Kidney (tissue), 14 donors: ENCODE data around the gene CHML. TPM values are rescaled to one million over a fixed set of nuclear protein-coding genes. Genes with fewer than 3 reads are reported as not detected.

Experiments
- DNase-seq, 5 donors: peaks; one replicate each; pipeline ENCODE4 v3.0.0-alpha.2; 2013 to 2020
- FAIRE-seq: peaks from 2 replicates; lab custom pipeline; 2012; peaks lifted over from hg19 to GRCh38; lab: Jason Lieb, UNC
- H3K27ac ChIP-seq, 2 donors: one replicate each; pipeline ENCODE4 v1.7.0; 2013; ENCODE audit warnings: low read depth in 2 of 2, low read length in 2 of 2, inconsistent platforms in 1 of 2
- H3K27me3 ChIP-seq: one replicate; pipeline ENCODE4 v1.7.1; 2013; ENCODE audit warnings: low read length, inconsistent platforms; ENCODE audit not compliant: control insufficient read depth, insufficient read depth
- H3K36me3 ChIP-seq, 3 donors: one replicate each; pipeline versions ENCODE4 v1.7.0 to v1.7.1; 2013; ENCODE audit warnings: low read length in 3 of 3, control low read depth in 1 of 3, inconsistent platforms in 1 of 3; ENCODE audit not compliant: insufficient read depth in 3 of 3, control insufficient read depth in 2 of 3
- H3K4me1 ChIP-seq, 3 donors: one replicate each; pipeline versions ENCODE4 v1.7.0 to v1.7.1; 2013; ENCODE audit warnings: low read length in 3 of 3, inconsistent platforms in 1 of 3, low read depth in 1 of 3; ENCODE audit not compliant: control insufficient read depth in 2 of 3, insufficient read depth in 2 of 3
- H3K4me3 ChIP-seq, 3 donors: one replicate each; pipeline versions ENCODE4 v1.7.0 to v1.8.1; 2013; ENCODE audit warnings: low read length in 3 of 3, control low read depth in 1 of 3, inconsistent platforms in 1 of 3
- H3K9ac ChIP-seq, 3 donors: one replicate each; pipeline versions ENCODE4 v1.7.0 to v1.7.1; 2013; ENCODE audit warnings: low read length in 3 of 3, control low read depth in 1 of 3, inconsistent platforms in 1 of 3
- H3K9me3 ChIP-seq, 3 donors: one replicate each; pipeline versions ENCODE4 v1.7.0 to v1.7.1; 2013; ENCODE audit warnings: low read length in 3 of 3, control low read depth in 1 of 3, inconsistent platforms in 1 of 3; ENCODE audit not compliant: control insufficient read depth in 2 of 3, insufficient read depth in 1 of 3
- intact Hi-C: fragments of 100-400 bp; cut with DNase I; formaldehyde crosslinking; loops from one replicate; pipeline ENCODE4 v1.11.1; 2022
- polyA plus RNA-seq: library from polyadenylated mRNA; stranded (reverse); fragments of 350-450 nt; fragmentation: Illumina TruSeq; extraction: RNeasy Lipid Tissue Mini Kit (QIAGEN cat#74804); gene quantifications from one replicate; pipeline ENCODE4 v1.2.3, GENCODE V29; 2014; ENCODE audit warnings: low read depth, low replicate concordance; ENCODE audit not compliant: insufficient read depth
- total RNA-seq: library from RNA; stranded (reverse); fragmentation: NEBNext Ultra II Directional; extraction: Animal tissue kit (Norgen Biotek cat#: 25700); gene quantifications from one replicate; pipeline ENCODE4 v1.2.1, GENCODE V29; 2021
- TF ChIP-seq, protein P1 (sequence below): IDR thresholded peaks from 3 replicates; pipeline ENCODE4 v1.5.1; 2012; ENCODE audit warnings: mild to moderate bottlenecking, moderate library complexity, borderline replicate concordance; ENCODE audit not compliant: insufficient read depth; ENCODE audit errors: extremely low read depth
- donor health status: control.
- donor health status: control.
- donor health status: control.
- donor health status: control.
- donor health status: control.
- donor health status: DM: yes; HTN: yes; CAD: no.
- donor health status: Normal renal cell carcinoma (clear cell type).

Gene CHML
- total and polyA plus RNA-seq, 2 donors from 2014 or later: 1.8 to 7.3 TPM

DNA sequence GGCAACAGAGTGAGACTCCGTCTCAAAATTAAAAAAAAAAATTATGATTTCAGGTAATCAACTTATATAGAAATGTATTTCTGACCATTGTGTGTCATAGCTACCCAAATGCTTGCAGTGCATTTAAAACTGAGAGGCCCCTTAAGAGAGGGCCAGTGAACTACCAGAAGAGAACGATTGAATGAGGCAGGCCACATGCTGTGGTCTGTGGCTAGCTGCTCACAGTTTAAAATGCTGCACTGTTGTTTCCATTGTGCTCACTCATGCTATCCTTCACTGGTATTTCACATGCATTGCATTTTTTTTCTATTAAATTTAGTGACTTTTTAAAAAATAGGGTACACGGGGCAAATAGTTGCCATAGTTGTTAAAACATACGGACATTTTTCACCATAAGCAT lies 26.0 kb downstream of the CHML start:
- DNase-seq (no peak), FAIRE-seq (no peak)
- H3K9me3 ChIP-seq: no peaks in the 10 kb centered on the region
- TF ChIP-seq, protein P1, sequence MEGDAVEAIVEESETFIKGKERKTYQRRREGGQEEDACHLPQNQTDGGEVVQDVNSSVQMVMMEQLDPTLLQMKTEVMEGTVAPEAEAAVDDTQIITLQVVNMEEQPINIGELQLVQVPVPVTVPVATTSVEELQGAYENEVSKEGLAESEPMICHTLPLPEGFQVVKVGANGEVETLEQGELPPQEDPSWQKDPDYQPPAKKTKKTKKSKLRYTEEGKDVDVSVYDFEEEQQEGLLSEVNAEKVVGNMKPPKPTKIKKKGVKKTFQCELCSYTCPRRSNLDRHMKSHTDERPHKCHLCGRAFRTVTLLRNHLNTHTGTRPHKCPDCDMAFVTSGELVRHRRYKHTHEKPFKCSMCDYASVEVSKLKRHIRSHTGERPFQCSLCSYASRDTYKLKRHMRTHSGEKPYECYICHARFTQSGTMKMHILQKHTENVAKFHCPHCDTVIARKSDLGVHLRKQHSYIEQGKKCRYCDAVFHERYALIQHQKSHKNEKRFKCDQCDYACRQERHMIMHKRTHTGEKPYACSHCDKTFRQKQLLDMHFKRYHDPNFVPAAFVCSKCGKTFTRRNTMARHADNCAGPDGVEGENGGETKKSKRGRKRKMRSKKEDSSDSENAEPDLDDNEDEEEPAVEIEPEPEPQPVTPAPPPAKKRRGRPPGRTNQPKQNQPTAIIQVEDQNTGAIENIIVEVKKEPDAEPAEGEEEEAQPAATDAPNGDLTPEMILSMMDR: no peak
- no peaks in the 10 kb centered on the region for H3K27me3 ChIP-seq
- no peak overlapping the region for H3K9ac ChIP-seq
- no peak overlapping the region for H3K27ac ChIP-seq
- peaks cover 0 to 3% (median 0%) of the 10 kb centered on the region in 3 donors for H3K4me1 ChIP-seq
- H3K36me3 ChIP-seq: no peaks in the 10 kb centered on the region
- intact Hi-C loops: no loop called here
- no peak overlapping the region for H3K4me3 ChIP-seq

DNA sequence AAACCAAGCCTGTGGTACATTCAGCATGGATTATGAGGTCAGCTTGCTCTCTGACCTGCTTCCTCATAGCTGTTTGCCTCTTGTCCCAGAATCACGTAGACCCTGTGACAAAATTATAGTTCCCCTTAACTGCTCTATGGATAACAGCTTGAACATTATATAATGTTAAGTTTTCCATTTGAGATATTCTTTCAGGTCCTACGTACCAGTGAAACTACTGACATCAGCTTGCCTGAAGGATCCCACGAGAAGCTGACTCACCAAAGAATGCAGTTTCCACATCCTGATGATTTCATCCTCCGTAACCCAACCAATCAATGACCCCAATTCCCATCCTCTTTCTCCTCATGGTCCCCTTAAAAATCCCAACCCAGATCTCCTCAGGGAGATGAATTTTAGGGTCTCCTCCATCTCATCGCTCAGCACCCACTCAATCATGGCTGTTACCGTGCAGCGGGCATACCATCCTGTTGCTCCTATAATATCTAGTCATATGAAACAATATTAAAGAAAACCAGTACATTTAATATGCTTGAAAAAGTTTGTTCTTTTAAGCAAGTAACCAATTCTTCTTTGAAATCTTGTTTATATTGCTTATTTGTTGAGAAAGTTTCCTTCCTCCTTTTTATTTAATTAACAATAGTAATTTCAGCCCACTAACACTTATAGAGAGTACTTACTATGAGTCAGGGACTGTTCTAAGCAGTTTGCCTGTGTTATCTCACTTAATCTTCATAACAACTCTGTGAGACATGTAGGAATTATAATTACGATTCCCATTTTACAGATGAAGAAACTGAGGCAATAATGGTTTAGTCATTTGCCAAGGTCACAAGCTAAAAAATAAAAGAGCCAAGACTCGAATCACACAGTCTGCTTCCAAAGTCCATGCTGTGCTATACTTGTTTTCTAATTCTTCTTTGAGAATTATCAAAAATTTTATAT lies 27.4 kb downstream of the CHML start:
- Histone ChIP-seq H3K9ac (no peak overlapping the region), H3K27me3 (no peaks in the 10 kb centered on the region), H3K9me3 (no peaks in the 10 kb centered on the region), H3K4me3 (no peak overlapping the region), H3K36me3 (no peaks in the 10 kb centered on the region), H3K27ac (no peak overlapping the region), H3K4me1 (peaks cover 0 to 5% (median 0%) of the 10 kb centered on the region in 3 donors)
- DNase-seq: no peak
- TF ChIP-seq, protein P1: no peak
- FAIRE-seq: no peak
- intact Hi-C loops: no loop called here

DNA sequence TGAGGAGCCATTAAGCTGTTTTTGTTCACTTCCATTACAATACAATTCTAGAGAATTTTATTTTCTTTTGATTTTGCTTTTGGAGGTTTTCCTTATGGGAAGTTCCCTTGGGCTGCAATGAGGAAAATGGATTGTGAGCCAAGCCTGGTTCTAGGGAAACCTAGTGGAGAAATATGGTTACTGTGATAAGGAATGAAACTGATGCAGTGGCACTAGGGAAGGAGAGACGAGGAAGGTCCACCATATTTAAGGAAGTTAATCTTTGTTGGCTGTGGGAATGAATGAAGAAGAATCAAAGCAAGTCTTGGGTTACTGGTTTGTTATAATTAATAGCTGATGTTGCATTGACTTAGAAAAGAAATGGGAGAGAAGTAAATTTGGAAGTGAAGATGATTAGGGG lies 28.4 kb downstream of the CHML start:
- intact Hi-C loops: no loop called here
- FAIRE-seq: no peak

More for the DNA sequence above, 28.4 kb downstream of the CHML start:
- no peak overlapping the region for H3K9ac ChIP-seq
- TF ChIP-seq, protein P1: no peak
- H3K4me1 ChIP-seq: peaks cover 0 to 5% (median 0%) of the 10 kb centered on the region in 3 donors
- H3K27ac ChIP-seq: no peak overlapping the region
- H3K9me3 ChIP-seq: no peaks in the 10 kb centered on the region
- no peaks in the 10 kb centered on the region for H3K36me3 ChIP-seq
- no peaks in the 10 kb centered on the region for H3K27me3 ChIP-seq
- no peak overlapping the region for H3K4me3 ChIP-seq
- DNase-seq: no peak
